OCI-LY7 (cell line): ENCODE measurements around the gene TRAPPC10. TPM values are rescaled to one million over a fixed set of nuclear protein-coding genes. Genes with fewer than 3 reads are reported as not detected.

Source experiments
- BruUV-seq: library from RNA; stranded (reverse); fragments of 400-500 nt; replicated peaks from 2 replicates; lab custom pipeline; 2021; lab: Mats Ljungman, UMichigan
- CTCF ChIA-PET: fragments of 300-600 bp; sonication (Branson Sonifier 250); formaldehyde crosslinking; loops from one replicate; lab custom pipeline; 2022; ENCODE audit warnings: antibody characterized with exemption; ENCODE audit not compliant: unreplicated experiment; lab: Charles Lee
- POLR2A ChIA-PET: fragments of 300-600 bp; sonication (Branson Sonifier 250); formaldehyde crosslinking; loops from one replicate; lab custom pipeline; 2022; ENCODE audit warnings: antibody characterized with exemption; lab: Charles Lee
- DNase-seq: peaks from one replicate; pipeline ENCODE4 v3.0.0-alpha.2; 2015; ENCODE audit warnings: low spot score
- H2AFZ ChIP-seq: fragments of 200-600 bp; sonication (generic), shearing (Covaris generic); 2 replicates; pipeline ENCODE4 v1.6.1; 2014; ENCODE audit warnings: mild to moderate bottlenecking, antibody characterized with exemption, low read length, moderate library complexity
- H3K27ac ChIP-seq: fragments of 200-600 bp; sonication (generic); 2 replicates; pipeline ENCODE4 v1.5.1; 2014; ENCODE audit warnings: mixed run types, low read depth, mild to moderate bottlenecking, moderate library complexity, low read length, inconsistent platforms; ENCODE audit not compliant: poor library complexity, severe bottlenecking
- H3K36me3 ChIP-seq: fragments of 200-600 bp; sonication (generic); 2 replicates; pipeline ENCODE4 v1.6.1; 2014; ENCODE audit warnings: mild to moderate bottlenecking, antibody characterized with exemption, low read length, moderate library complexity, mixed read lengths; ENCODE audit not compliant: insufficient read depth
- H3K4me1 ChIP-seq: fragments of 200-600 bp; sonication (generic); 2 replicates; pipeline ENCODE4 v1.5.1; 2014; ENCODE audit warnings: mild to moderate bottlenecking, low read length; ENCODE audit not compliant: insufficient read depth, poor library complexity, severe bottlenecking
- H3K4me2 ChIP-seq: fragments of 200-600 bp; sonication (generic); 2 replicates; pipeline ENCODE4 v1.6.1; 2014; ENCODE audit warnings: mild to moderate bottlenecking, low read length
- H3K4me3 ChIP-seq: fragments of 200-600 bp; sonication (generic); 2 replicates; pipeline ENCODE4 v1.5.1; 2014; ENCODE audit warnings: mild to moderate bottlenecking, low read depth, low read length; ENCODE audit not compliant: poor library complexity, severe bottlenecking
- H3K79me2 ChIP-seq: fragments of 200-600 bp; sonication (generic); 2 replicates; pipeline ENCODE4 v1.6.1; 2016; ENCODE audit warnings: low read depth, mild to moderate bottlenecking, low read length, moderate library complexity, mixed read lengths; ENCODE audit not compliant: insufficient read depth
- H3K9me2 ChIP-seq: fragments of 200-600 bp; sonication (generic); 2 replicates; pipeline ENCODE4 v1.6.1; 2016; ENCODE audit warnings: mild to moderate bottlenecking, low read length, mixed read lengths; ENCODE audit not compliant: insufficient read depth
- H3K9me3 ChIP-seq: fragments of 200-600 bp; sonication (generic); 2 replicates; pipeline ENCODE4 v1.6.1; 2014; ENCODE audit warnings: mild to moderate bottlenecking, mixed run types, low read length, mixed read lengths
- H4K20me1 ChIP-seq: fragments of 200-600 bp; sonication (generic); 2 replicates; pipeline ENCODE4 v1.6.1; 2014; ENCODE audit warnings: mild to moderate bottlenecking, antibody characterized with exemption, low read length, moderate library complexity, mixed read lengths; ENCODE audit not compliant: insufficient read depth
- CTCF ChIP-seq: fragments of 200-600 bp; sonication (generic); conservative IDR thresholded peaks from 2 replicates; pipeline ENCODE4 v1.5.1; 2014; ENCODE audit warnings: mild to moderate bottlenecking, antibody characterized with exemption, low read length, moderate library complexity, mixed read lengths
- EZH2phosphoT487 ChIP-seq: fragments of 200-600 bp; sonication (generic); IDR thresholded peaks from 2 replicates; pipeline ENCODE4 v1.6.1; 2018; ENCODE audit warnings: low read depth, borderline replicate concordance, mild to moderate bottlenecking, mixed run types, antibody characterized with exemption, low read length, moderate library complexity, mixed read lengths
- intact Hi-C: fragments of 100-400 bp; cut with micrococcal nuclease; formaldehyde crosslinking; loops from one replicate; pipeline ENCODE4 v1.10.0; 2022; ENCODE audit not compliant: unreplicated experiment
- total RNA-seq, 2 experiments: library from RNA; depleted of rRNA in 1 of 2; stranded (reverse); fragments of >200 nt in 1 of 2; shearing (Covaris generic) in 1 of 2; gene quantifications; 2 replicates each; pipeline ENCODE4 v1.2.3, GENCODE V29; 2014 to 2022

TRAPPC10 gene
- total RNA-seq, 2 experiments from 2014 or later = 37.4 to 54.7 TPM

- no peaks in the 10 kb centered on the region for H4K20me1 ChIP-seq
- BruUV-seq = no TSS peak
- H3K4me1 ChIP-seq = peaks cover 7% of the 10 kb centered on the region
- H3K4me3 ChIP-seq = no peak overlapping the region
- ChIA-PET POLR2A (no interaction called here), CTCF (no interaction called here)
- no peak overlapping the region for H3K27ac ChIP-seq
- H3K9me2 ChIP-seq = no peaks in the 10 kb centered on the region
- no peak overlapping the region for H3K4me2 ChIP-seq
- no peaks in the 10 kb centered on the region for H3K79me2 ChIP-seq
- H3K9me3 ChIP-seq = no peaks in the 10 kb centered on the region
- intact Hi-C loops = no loop called here
- DNase-seq = no peak
- no peak for TF ChIP-seq EZH2phosphoT487
- no peak for TF ChIP-seq CTCF
- no peak overlapping the region for H2AFZ ChIP-seq
- H3K36me3 ChIP-seq = peaks cover 19% of the 10 kb centered on the region; the same call in 1 of the 2 replicates
Observed at GRCh38 chr21:44049182-44049581, 37.1 kb downstream of the TRAPPC10 start.

- intact Hi-C loops = no loop called here
- no peak overlapping the region for H3K4me3 ChIP-seq
- no peak overlapping the region for H3K4me2 ChIP-seq
- no peak for DNase-seq
- no peaks in the 10 kb centered on the region for H3K79me2 ChIP-seq
- H3K9me2 ChIP-seq = no peaks in the 10 kb centered on the region
- no peak overlapping the region for H3K27ac ChIP-seq
- ChIA-PET POLR2A (no interaction called here), CTCF (no interaction called here)
- H3K9me3 ChIP-seq = no peaks in the 10 kb centered on the region
- H4K20me1 ChIP-seq = no peaks in the 10 kb centered on the region
- H3K36me3 ChIP-seq = peaks cover 19% of the 10 kb centered on the region; the same call in 1 of the 2 replicates
- no peak overlapping the region for H2AFZ ChIP-seq
- TF ChIP-seq CTCF (no peak), EZH2phosphoT487 (no peak)
- no TSS peak for BruUV-seq
- H3K4me1 ChIP-seq = peaks cover 7% of the 10 kb centered on the region
Observed at GRCh38 chr21:44049606-44050005, 37.5 kb downstream of the TRAPPC10 start.

GRCh38 chr21:44050276-44050675 is 38.2 kb downstream of the TRAPPC10 start:
- Histone ChIP-seq H4K20me1 (no peaks in the 10 kb centered on the region), H3K9me2 (no peaks in the 10 kb centered on the region), H3K4me2 (no peak overlapping the region), H3K9me3 (no peaks in the 10 kb centered on the region), H3K79me2 (no peaks in the 10 kb centered on the region), H3K36me3 (peaks cover 19% of the 10 kb centered on the region; the same call in 1 of the 2 replicates), H2AFZ (no peak overlapping the region), H3K4me1 (peaks cover 7% of the 10 kb centered on the region), H3K4me3 (no peak overlapping the region), H3K27ac (no peak overlapping the region)
- POLR2A ChIA-PET = no interaction called here
- no TSS peak for BruUV-seq
- no peak for DNase-seq
- CTCF ChIA-PET = no interaction called here
- intact Hi-C loops = no loop called here
- no peak for TF ChIP-seq EZH2phosphoT487
- no peak for TF ChIP-seq CTCF
